ENCODE measurements around the gene MUC5B. TPM values are rescaled to one million over a fixed set of nuclear protein-coding genes. Genes with fewer than 3 reads are reported as not detected.

The MUC5B gene
- total RNA-seq, 1 donor from 2014 or later: not detected

- DNase-seq (ENCODE audit: low spot score): no peak
Observed at GRCh38 chr11:1280116-1281035, 57.5 kb downstream of the MUC5B start.

- no peak for DNase-seq (ENCODE audit: low spot score)
Observed at GRCh38 chr11:1281326-1281973, 58.6 kb downstream of the MUC5B start.

GRCh38 chr11:1281974-1282365 lies 59.1 kb downstream of the MUC5B start:
- DNase-seq (ENCODE audit: low spot score): no peak

GRCh38 chr11:1283091-1283511 lies 60.2 kb downstream of the MUC5B start:
- DNase-seq (ENCODE audit: low spot score): no peak

- DNase-seq (ENCODE audit: low spot score): no peak
Observed at GRCh38 chr11:1283906-1284305, 61.0 kb downstream of the MUC5B start.

GRCh38 chr11:1285316-1285744 lies 62.5 kb downstream of the MUC5B start:
- DNase-seq (ENCODE audit: low spot score): no peak

- no peak for DNase-seq (ENCODE audit: low spot score)
Observed at GRCh38 chr11:1285876-1286275, 63.0 kb downstream of the MUC5B start.

- DNase-seq (ENCODE audit: low spot score): no peak
Observed at GRCh38 chr11:1287928-1288327, 65.1 kb downstream of the MUC5B start.

GRCh38 chr11:1288426-1289151 lies 65.7 kb downstream of the MUC5B start:
- DNase-seq (ENCODE audit: low spot score): no peak

GRCh38 chr11:1289211-1289935 lies 66.5 kb downstream of the MUC5B start:
- DNase-seq (ENCODE audit: low spot score): no peak

- peak; percentile 80 for DNase-seq (ENCODE audit: low spot score)
Observed at GRCh38 chr11:1290052-1291040, 67.5 kb downstream of the MUC5B start.

GRCh38 chr11:1291295-1292017 lies 68.6 kb downstream of the MUC5B start:
- DNase-seq (ENCODE audit: low spot score): peak; percentile 82

GRCh38 chr11:1292018-1292643 lies 69.3 kb downstream of the MUC5B start:
- peak; percentile 49 for DNase-seq (ENCODE audit: low spot score)

GRCh38 chr11:1292644-1293618 lies 70.1 kb downstream of the MUC5B start:
- peak; percentile 71 for DNase-seq (ENCODE audit: low spot score)

GRCh38 chr11:1293619-1294015 lies 70.8 kb downstream of the MUC5B start:
- peak; percentile 89 for DNase-seq (ENCODE audit: low spot score)

- DNase-seq (ENCODE audit: low spot score): peak; percentile 85
Observed at GRCh38 chr11:1295086-1295485, 72.2 kb downstream of the MUC5B start.

- peak; percentile 82 for DNase-seq (ENCODE audit: low spot score)
Observed at GRCh38 chr11:1295591-1295990, 72.7 kb downstream of the MUC5B start.
